Psoas muscle (tissue), 8 donors: Measurements from ENCODE around the gene TFG. TPM values are rescaled to one million over a fixed set of nuclear protein-coding genes. Genes with fewer than 3 reads are reported as not detected.

ENCODE experiments used
- ATAC-seq, 4 donors: fragments of 200-7000 bp; cut with Tn5 transposase; one replicate each; pipeline ENCODE4 v1.9.1; 2020; ENCODE audit warnings: moderate library complexity in 3 of 4, mild to moderate bottlenecking in 2 of 4
- DNase-seq, 2 donors: peaks; one replicate each; pipeline ENCODE4 v3.0.0-alpha.2; 2020
- H3K27ac ChIP-seq: fragments of 200-600 bp; one replicate; pipeline ENCODE4 v1.8.0; 2022
- H3K27me3 ChIP-seq, 3 donors: fragments of 200-600 bp in 1 of 3; one replicate each; pipeline versions ENCODE4 v1.6.1 to v1.8.0; 2013 to 2022; ENCODE audit warnings: low read length in 2 of 3, mild to moderate bottlenecking in 2 of 3, moderate library complexity in 1 of 3; ENCODE audit not compliant: insufficient read depth in 3 of 3
- H3K36me3 ChIP-seq, 2 donors: fragments of 200-600 bp in 1 of 2; one replicate each; pipeline versions ENCODE4 v1.6.1 to v1.8.0; 2013 to 2022; ENCODE audit warnings: low read depth in 1 of 2, mild to moderate bottlenecking in 1 of 2, moderate library complexity in 1 of 2; ENCODE audit not compliant: insufficient read depth in 1 of 2
- H3K4me1 ChIP-seq: fragments of 200-600 bp; one replicate; pipeline ENCODE4 v1.8.0; 2022
- H3K4me3 ChIP-seq: fragments of 200-600 bp; one replicate; pipeline ENCODE4 v1.8.0; 2022; ENCODE audit warnings: mild to moderate bottlenecking
- H3K9me3 ChIP-seq: fragments of 200-600 bp; one replicate; pipeline ENCODE4 v1.8.0; 2022
- WGBS, 3 donors: extraction: QIAGEN DNeasy Blood & Tissue Kit; methylation state at CpG; one replicate each; pipeline versions ENCODE4 v1.1.6 to v1.1.7; 2013; 5-methylcytosine and 5-hydroxymethylcytosine counted together
- intact Hi-C, 2 donors: fragments of 100-400 bp; cut with DNase I; formaldehyde crosslinking; loops; one replicate each; pipeline versions ENCODE4 v1.11.0 to v1.14.2; 2022
- polyA plus RNA-seq, 3 donors: library from polyadenylated mRNA; stranded (reverse); fragments of 200-250 nt; gene quantifications; one replicate each; pipeline ENCODE4 v1.2.3, GENCODE V29; 2013
- total RNA-seq, 4 donors: library from RNA; stranded (reverse); fragmentation: NEBNext Ultra II Directional in 2 of 4; extraction: Animal tissue kit (Norgen Biotek cat#: 25700) in 2 of 4; gene quantifications; one replicate each; pipeline versions ENCODE4 v1.2.1 to v1.2.4, GENCODE V29; 2021 to 2023
- TF ChIP-seq, protein P1 (sequence below): fragments of 200-600 bp; IDR thresholded peaks from one replicate; pipeline ENCODE4 v1.8.0; 2022; ENCODE audit warnings: antibody characterized with exemption
- donor health status: healthy with polysubstance abuse.
- donor health status: DM: no; HTN: no; CAD: no; lungs with moderate emphysema.
- donor health status: Bipolar disorder and iron deficiency.
- donor health status: healthy.
- donor health status: DM: yes; HTN: yes; CAD: no.
- donor health status: DM: no; HTN: no; CAD: no.
- donor health status: DM: no; HTN: no; CAD: no.
- donor health status: DM: yes; HTN: yes; CAD: no.

TFG gene
- total and polyA plus RNA-seq, 7 donors, result 55.8 to 129 (median 65.8) TPM

GRCh38 chr3:100761211-100761942 is 52.1 kb downstream of the TFG start:
- TF ChIP-seq, protein P1, sequence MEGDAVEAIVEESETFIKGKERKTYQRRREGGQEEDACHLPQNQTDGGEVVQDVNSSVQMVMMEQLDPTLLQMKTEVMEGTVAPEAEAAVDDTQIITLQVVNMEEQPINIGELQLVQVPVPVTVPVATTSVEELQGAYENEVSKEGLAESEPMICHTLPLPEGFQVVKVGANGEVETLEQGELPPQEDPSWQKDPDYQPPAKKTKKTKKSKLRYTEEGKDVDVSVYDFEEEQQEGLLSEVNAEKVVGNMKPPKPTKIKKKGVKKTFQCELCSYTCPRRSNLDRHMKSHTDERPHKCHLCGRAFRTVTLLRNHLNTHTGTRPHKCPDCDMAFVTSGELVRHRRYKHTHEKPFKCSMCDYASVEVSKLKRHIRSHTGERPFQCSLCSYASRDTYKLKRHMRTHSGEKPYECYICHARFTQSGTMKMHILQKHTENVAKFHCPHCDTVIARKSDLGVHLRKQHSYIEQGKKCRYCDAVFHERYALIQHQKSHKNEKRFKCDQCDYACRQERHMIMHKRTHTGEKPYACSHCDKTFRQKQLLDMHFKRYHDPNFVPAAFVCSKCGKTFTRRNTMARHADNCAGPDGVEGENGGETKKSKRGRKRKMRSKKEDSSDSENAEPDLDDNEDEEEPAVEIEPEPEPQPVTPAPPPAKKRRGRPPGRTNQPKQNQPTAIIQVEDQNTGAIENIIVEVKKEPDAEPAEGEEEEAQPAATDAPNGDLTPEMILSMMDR, result peak; percentile 7
- 63 to 75% (median 70%) methylated on average over 1 of the region's 1 CpG for WGBS, 3 donors
- Histone ChIP-seq H3K9me3 (no peaks in the 10 kb centered on the region), H3K4me1 (peaks cover 6% of the 10 kb centered on the region), H3K27me3 (no peaks in the 10 kb centered on the region), H3K27ac (no peak overlapping the region), H3K4me3 (no peak overlapping the region), H3K36me3 (peaks cover 0 to 6% of the 10 kb centered on the region in 2 donors)
- intact Hi-C loops, result no loop called here
- ATAC-seq (peak in 2 of 4 donors; percentile 43 to 54), DNase-seq (no peak)

DNA sequence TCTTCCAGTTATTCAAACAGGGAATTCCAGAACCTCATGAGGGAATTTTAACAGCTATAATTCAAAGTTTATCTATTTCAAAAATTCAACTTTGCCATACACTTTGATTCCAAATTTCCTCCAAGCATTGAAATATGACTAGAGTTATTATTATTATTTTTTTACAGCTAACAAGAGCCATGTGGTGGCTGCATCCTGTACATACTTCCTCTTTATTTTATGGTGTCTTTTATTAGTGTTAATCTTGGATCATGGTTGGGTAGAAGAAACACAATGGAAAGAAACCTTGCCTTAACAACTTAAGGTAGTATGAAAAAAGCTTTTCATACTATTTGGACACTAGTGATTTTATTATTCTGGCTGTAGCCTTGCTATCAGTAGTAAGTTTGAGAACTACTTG is 52.7 kb downstream of the TFG start:
- Histone ChIP-seq H3K36me3 (peaks cover 0 to 7% of the 10 kb centered on the region in 2 donors), H3K4me1 (peaks cover under 1% of the 10 kb centered on the region), H3K9me3 (no peaks in the 10 kb centered on the region), H3K27ac (no peak overlapping the region), H3K27me3 (no peaks in the 10 kb centered on the region), H3K4me3 (no peak overlapping the region)
- intact Hi-C loops, result no loop called here
- DNase-seq (no peak), ATAC-seq (no peak)
- TF ChIP-seq, protein P1, result no peak

GRCh38 chr3:100765437-100765975 is 56.2 kb downstream of the TFG start:
- H3K9me3 ChIP-seq, result no peaks in the 10 kb centered on the region
- intact Hi-C loops, result no loop called here
- H3K36me3 ChIP-seq, result peaks cover 0 to 7% of the 10 kb centered on the region in 2 donors
- no peaks in the 10 kb centered on the region for H3K27me3 ChIP-seq
- no peak overlapping the region for H3K27ac ChIP-seq
- no peak for DNase-seq
- WGBS, 3 donors, result 78 to 82% (median 82%) methylated on average over 3 of the region's 3 CpGs
- H3K4me1 ChIP-seq, result no peaks in the 10 kb centered on the region
- no peak for ATAC-seq
- H3K4me3 ChIP-seq, result no peak overlapping the region
- TF ChIP-seq, protein P1, result no peak

DNA sequence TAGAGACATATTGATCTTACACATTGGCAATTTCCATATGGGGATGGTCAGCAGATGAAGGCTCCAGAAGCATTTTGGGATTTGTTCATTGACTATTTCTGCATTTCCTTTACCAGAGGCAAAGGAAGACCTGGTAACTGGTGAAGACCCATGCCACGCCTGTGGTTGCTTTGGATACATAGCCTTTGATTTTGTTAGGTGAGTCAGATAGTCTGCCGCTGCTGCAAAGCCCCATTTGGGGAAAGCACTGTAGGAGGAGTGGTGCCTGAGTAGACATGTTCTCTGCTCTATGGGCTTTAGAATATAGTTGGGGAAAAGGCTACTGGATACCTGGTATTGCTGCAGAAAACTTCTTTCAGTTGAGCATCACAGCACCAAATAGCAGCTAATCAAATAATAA is 56.8 kb downstream of the TFG start:
- Histone ChIP-seq H3K27me3 (no peaks in the 10 kb centered on the region), H3K36me3 (peaks cover 0 to 7% of the 10 kb centered on the region in 2 donors), H3K9me3 (no peaks in the 10 kb centered on the region), H3K4me3 (no peak overlapping the region), H3K4me1 (no peaks in the 10 kb centered on the region), H3K27ac (no peak overlapping the region)
- ATAC-seq (no peak), DNase-seq (no peak)
- intact Hi-C loops, result no loop called here
- TF ChIP-seq, protein P1, result no peak
- WGBS, 3 donors, result 94 to 98% (median 97%) methylated on average over 2 of the region's 2 CpGs
